HG03095 (cell line): ENCODE measurements around the gene ATP8B4.
"Not testable (repeated sequence)": the region's sequence is repeated elsewhere in the genome, so short reads cannot be mapped to it uniquely, and the experiment has no call there.

Experiments used
- ATAC-seq: cut with Tn5 transposase; IDR thresholded peaks from one replicate; pipeline ENCODE4 v1.9.1; 2021; ENCODE audit warnings: moderate library complexity; ENCODE audit not compliant: unreplicated experiment

ATP8B4 gene

GRCh38 chr15:50138391-50138790 lies 19.4 kb upstream of the ATP8B4 start:
- no peak for ATAC-seq

GRCh38 chr15:50137893-50138292 lies 18.9 kb upstream of the ATP8B4 start:
- ATAC-seq: no peak

GRCh38 chr15:50137330-50137761 lies 18.3 kb upstream of the ATP8B4 start:
- no peak for ATAC-seq

GRCh38 chr15:50135031-50135551 lies 16.1 kb upstream of the ATP8B4 start:
- ATAC-seq: peak; percentile 60

GRCh38 chr15:50134524-50135024 lies 15.5 kb upstream of the ATP8B4 start:
- ATAC-seq: peak; percentile 88

- not testable (repeated sequence) for ATAC-seq
These were observed 13.4 kb upstream of the ATP8B4 start for GRCh38 chr15:50132251-50132984.

GRCh38 chr15:50131617-50132016 lies 12.6 kb upstream of the ATP8B4 start:
- ATAC-seq: no peak

GRCh38 chr15:50128266-50128665 lies 9.2 kb upstream of the ATP8B4 start:
- ATAC-seq: no peak

- ATAC-seq: no peak
These were observed 8.3 kb upstream of the ATP8B4 start for GRCh38 chr15:50127255-50127777.

- no peak for ATAC-seq
These were observed 7.0 kb upstream of the ATP8B4 start for GRCh38 chr15:50126072-50126471.

- no peak for ATAC-seq
These were observed 5.6 kb upstream of the ATP8B4 start for GRCh38 chr15:50124631-50125030.

- no peak for ATAC-seq
These were observed 5.0 kb upstream of the ATP8B4 start for GRCh38 chr15:50123861-50124557.

GRCh38 chr15:50120729-50121128 lies 1.7 kb upstream of the ATP8B4 start:
- no peak for ATAC-seq

GRCh38 chr15:50117431-50118027 lies 1.5 kb downstream of the ATP8B4 start:
- ATAC-seq: no peak

GRCh38 chr15:50116477-50116876 lies 2.6 kb downstream of the ATP8B4 start:
- peak; percentile 55 for ATAC-seq

- ATAC-seq: no peak
These were observed 4.8 kb downstream of the ATP8B4 start for GRCh38 chr15:50113992-50114780.

- ATAC-seq: no peak
These were observed 5.9 kb downstream of the ATP8B4 start for GRCh38 chr15:50113187-50113505.

- no peak for ATAC-seq
These were observed 6.4 kb downstream of the ATP8B4 start for GRCh38 chr15:50112488-50113186.

- no peak for ATAC-seq
These were observed 8.7 kb downstream of the ATP8B4 start for GRCh38 chr15:50110285-50110684.
